Measurements from ENCODE around the gene P2RY6. TPM values are rescaled to one million over a fixed set of nuclear protein-coding genes. Genes with fewer than 3 reads are reported as not detected.
A peak's percentile ranks its signal among the peaks of the same experiment; 100 is the strongest.

Gene P2RY6
- total RNA-seq, 8 experiments from 2014 or later = 0.21 to 10.8 (median 0.95) TPM; not detected in 3

GRCh38 chr11:73324665-73325035 is 52.5 kb downstream of the P2RY6 start:
- peaks cover 32 to 62% of the 10 kb centered on the region in 2 donors for H3K4me1 ChIP-seq (replicated peaks in 1 of 2)
- no peak for ATAC-seq (replicated peaks in 6 of 8)
- 80 to 100% (median 100%) methylated on average over 1 of the region's 2 CpGs; no CpG with 5 or more reads in 5 of the 10 experiments for WGBS, 10 experiments
- peak overlapping the region in 1 of 2 donors; percentile 54 for H3K27ac ChIP-seq
- in situ Hi-C loops (cut with MboI; ENCODE audit: low pct_unique_long_range_greater_than_20kb in 2 of 9, low sequenced_read_pairs in 9 of 9, unreplicated experiment in 9 of 9) = no loop called here
- no peak overlapping the region for H3K4me3 ChIP-seq

- in situ Hi-C loops (cut with MboI; ENCODE audit: low pct_unique_long_range_greater_than_20kb in 2 of 9, low sequenced_read_pairs in 9 of 9, unreplicated experiment in 9 of 9) = no loop called here
- Histone ChIP-seq H3K4me3 (no peak overlapping the region), H3K27ac (peak overlapping the region in 1 of 2 donors; percentile 54), H3K4me1 (replicated peaks in 1 of 2) (peaks cover 35 to 66% of the 10 kb centered on the region in 2 donors)
- WGBS, 10 experiments = 40 to 100% (median 80%) methylated on average over 1 to 2 of the region's 13 CpGs; no CpG with 5 or more reads in 3 of the 10 experiments
- peak in 4 of 8 experiments; percentile 17 to 36 (median 32) for ATAC-seq (replicated peaks in 6 of 8)
Observed at GRCh38 chr11:73325036-73325981, 53.2 kb downstream of the P2RY6 start.

GRCh38 chr11:73326929-73327811 is 55.0 kb downstream of the P2RY6 start:
- in situ Hi-C loops (cut with MboI; ENCODE audit: low pct_unique_long_range_greater_than_20kb in 2 of 9, low sequenced_read_pairs in 9 of 9, unreplicated experiment in 9 of 9) = no loop called here
- Histone ChIP-seq H3K4me1 (replicated peaks in 1 of 2) (peaks cover 47 to 72% of the 10 kb centered on the region in 2 donors), H3K4me3 (no peak overlapping the region), H3K27ac (peak overlapping the region in 1 of 2 donors; percentile 37)
- WGBS, 10 experiments = 45 to 93% (median 73%) methylated on average over 2 to 8 of the region's 10 CpGs; no CpG with 5 or more reads in 1 of the 10 experiments
- peak in 3 of 8 experiments; percentile 2 to 16 (median 7) for ATAC-seq (replicated peaks in 6 of 8)

GRCh38 chr11:73327812-73328364 is 55.8 kb downstream of the P2RY6 start:
- H3K4me3 ChIP-seq = no peak overlapping the region
- H3K4me1 ChIP-seq (replicated peaks in 1 of 2) = peaks cover 49 to 72% of the 10 kb centered on the region in 2 donors
- no peak for ATAC-seq (replicated peaks in 6 of 8)
- WGBS, 10 experiments = 60 to 100% (median 83%) methylated on average over 1 to 3 of the region's 4 CpGs; no CpG with 5 or more reads in 3 of the 10 experiments
- no peak overlapping the region for H3K27ac ChIP-seq
- in situ Hi-C loops (cut with MboI; ENCODE audit: low pct_unique_long_range_greater_than_20kb in 2 of 9, low sequenced_read_pairs in 9 of 9, unreplicated experiment in 9 of 9) = no loop called here

GRCh38 chr11:73330569-73331093 is 58.5 kb downstream of the P2RY6 start:
- in situ Hi-C loops (cut with MboI; ENCODE audit: low pct_unique_long_range_greater_than_20kb in 2 of 9, low sequenced_read_pairs in 9 of 9, unreplicated experiment in 9 of 9) = no loop called here
- WGBS, 10 experiments = 60% methylated on average over 1 of the region's 3 CpGs; no CpG with 5 or more reads in 9 of the 10 experiments
- Histone ChIP-seq H3K4me3 (no peak overlapping the region), H3K4me1 (replicated peaks in 1 of 2) (peaks cover 57 to 76% of the 10 kb centered on the region in 2 donors), H3K27ac (peak overlapping the region; percentile 37 to 69)
- peak; percentile 9 to 70 (median 18) for ATAC-seq (replicated peaks in 6 of 8)

- no peak overlapping the region for H3K4me3 ChIP-seq
- 83% methylated on average over 1 of the region's 4 CpGs; no CpG with 5 or more reads in 9 of the 10 experiments for WGBS, 10 experiments
- ATAC-seq (replicated peaks in 6 of 8) = peak in 7 of 8 experiments; percentile 7 to 61 (median 50)
- H3K4me1 ChIP-seq (replicated peaks in 1 of 2) = peaks cover 54 to 72% of the 10 kb centered on the region in 2 donors
- in situ Hi-C loops (cut with MboI; ENCODE audit: low pct_unique_long_range_greater_than_20kb in 2 of 9, low sequenced_read_pairs in 9 of 9, unreplicated experiment in 9 of 9) = no loop called here
- H3K27ac ChIP-seq = peak overlapping the region; percentile 37 to 69
Observed at GRCh38 chr11:73331138-73331916, 59.2 kb downstream of the P2RY6 start.

- no peak for ATAC-seq (replicated peaks in 6 of 8)
- peaks cover 54 to 73% of the 10 kb centered on the region in 2 donors for H3K4me1 ChIP-seq (replicated peaks in 1 of 2)
- in situ Hi-C loops (cut with MboI; ENCODE audit: low pct_unique_long_range_greater_than_20kb in 2 of 9, low sequenced_read_pairs in 9 of 9, unreplicated experiment in 9 of 9) = no loop called here
- peak overlapping the region in 1 of 2 donors; percentile 78 for H3K27ac ChIP-seq
- WGBS, 10 experiments = 98 to 100% methylated on average over 2 to 8 of the region's 11 CpGs; no CpG with 5 or more reads in 8 of the 10 experiments
- H3K4me3 ChIP-seq = no peak overlapping the region
Observed at GRCh38 chr11:73333173-73333572, 61.0 kb downstream of the P2RY6 start.

- peaks cover 54 to 73% of the 10 kb centered on the region in 2 donors for H3K4me1 ChIP-seq (replicated peaks in 1 of 2)
- peak overlapping the region; percentile 12 to 78 for H3K27ac ChIP-seq
- WGBS, 10 experiments = 58 to 100% (median 80%) methylated on average over 1 to 4 of the region's 4 CpGs; no CpG with 5 or more reads in 5 of the 10 experiments
- peak in 2 of 8 experiments; percentile 63 to 66 for ATAC-seq (replicated peaks in 6 of 8)
- in situ Hi-C loops (cut with MboI; ENCODE audit: low pct_unique_long_range_greater_than_20kb in 2 of 9, low sequenced_read_pairs in 9 of 9, unreplicated experiment in 9 of 9) = no loop called here
- H3K4me3 ChIP-seq = no peak overlapping the region
Observed at GRCh38 chr11:73333640-73334383, 61.7 kb downstream of the P2RY6 start.

GRCh38 chr11:73334384-73335203 is 62.5 kb downstream of the P2RY6 start:
- ATAC-seq (replicated peaks in 6 of 8) = peak; percentile 13 to 82 (median 75)
- Histone ChIP-seq H3K4me3 (no peak overlapping the region), H3K27ac (peak overlapping the region; percentile 49 to 78), H3K4me1 (replicated peaks in 1 of 2) (peaks cover 54 to 71% of the 10 kb centered on the region in 2 donors)
- in situ Hi-C loops (cut with MboI; ENCODE audit: low pct_unique_long_range_greater_than_20kb in 2 of 9, low sequenced_read_pairs in 9 of 9, unreplicated experiment in 9 of 9) = no loop called here
- WGBS, 10 experiments = 0 to 57% (median 0%) methylated on average over 1 of the region's 6 CpGs; no CpG with 5 or more reads in 6 of the 10 experiments

- no peak overlapping the region for H3K4me3 ChIP-seq
- peak overlapping the region; percentile 49 to 78 for H3K27ac ChIP-seq
- peak; percentile 20 to 82 (median 39) for ATAC-seq (replicated peaks in 6 of 8)
- 0 to 20% (median 0%) methylated on average over 1 to 2 of the region's 4 CpGs; no CpG with 5 or more reads in 3 of the 10 experiments for WGBS, 10 experiments
- peaks cover 50 to 66% of the 10 kb centered on the region in 2 donors for H3K4me1 ChIP-seq (replicated peaks in 1 of 2)
- in situ Hi-C loops (cut with MboI; ENCODE audit: low pct_unique_long_range_greater_than_20kb in 2 of 9, low sequenced_read_pairs in 9 of 9, unreplicated experiment in 9 of 9) = no loop called here
Observed at GRCh38 chr11:73335204-73335923, 63.2 kb downstream of the P2RY6 start.
